Measurements from ENCODE around the gene PEX11A.

GRCh38 chr15:89735773-89736172 is 45.2 kb upstream of the PEX11A start:
- TF ChIP-seq, protein P1, sequence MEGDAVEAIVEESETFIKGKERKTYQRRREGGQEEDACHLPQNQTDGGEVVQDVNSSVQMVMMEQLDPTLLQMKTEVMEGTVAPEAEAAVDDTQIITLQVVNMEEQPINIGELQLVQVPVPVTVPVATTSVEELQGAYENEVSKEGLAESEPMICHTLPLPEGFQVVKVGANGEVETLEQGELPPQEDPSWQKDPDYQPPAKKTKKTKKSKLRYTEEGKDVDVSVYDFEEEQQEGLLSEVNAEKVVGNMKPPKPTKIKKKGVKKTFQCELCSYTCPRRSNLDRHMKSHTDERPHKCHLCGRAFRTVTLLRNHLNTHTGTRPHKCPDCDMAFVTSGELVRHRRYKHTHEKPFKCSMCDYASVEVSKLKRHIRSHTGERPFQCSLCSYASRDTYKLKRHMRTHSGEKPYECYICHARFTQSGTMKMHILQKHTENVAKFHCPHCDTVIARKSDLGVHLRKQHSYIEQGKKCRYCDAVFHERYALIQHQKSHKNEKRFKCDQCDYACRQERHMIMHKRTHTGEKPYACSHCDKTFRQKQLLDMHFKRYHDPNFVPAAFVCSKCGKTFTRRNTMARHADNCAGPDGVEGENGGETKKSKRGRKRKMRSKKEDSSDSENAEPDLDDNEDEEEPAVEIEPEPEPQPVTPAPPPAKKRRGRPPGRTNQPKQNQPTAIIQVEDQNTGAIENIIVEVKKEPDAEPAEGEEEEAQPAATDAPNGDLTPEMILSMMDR (conservative IDR thresholded peaks at IDR 0.05; ENCODE audit: low read length): no peak
- no peak for TF ChIP-seq EZH2phosphoT487 (IDR thresholded peaks at IDR 0.05; ENCODE audit: borderline replicate concordance)
